PFSK-1 (cell line): ENCODE results near the gene DDX10.

Experiments used
- FOXP2 ChIP-seq: optimal IDR thresholded peaks from 2 replicates; pipeline ENCODE3; 2011; ENCODE audit warnings: borderline replicate concordance, control low read depth, inconsistent platforms; ENCODE audit not compliant: insufficient read depth; ENCODE audit errors: extremely low read length, extremely low read depth
- POLR2AphosphoS5 ChIP-seq: IDR thresholded peaks from 2 replicates; pipeline ENCODE4 v1.6.1; 2012; ENCODE audit warnings: low read depth, mild to moderate bottlenecking, control low read depth, low read length, moderate library complexity
- SIN3A ChIP-seq: IDR thresholded peaks from 2 replicates; pipeline ENCODE4 v1.6.1; 2012; ENCODE audit warnings: mild to moderate bottlenecking, low read length, moderate library complexity, borderline replicate concordance; ENCODE audit not compliant: insufficient read depth
- TAF1 ChIP-seq: IDR thresholded peaks from 2 replicates; pipeline ENCODE4 v1.6.1; 2012; ENCODE audit warnings: low read length, control low read depth, borderline replicate concordance; ENCODE audit not compliant: insufficient read depth
- TF ChIP-seq, protein P1 (sequence below), 2 experiments: IDR thresholded peaks; 2 replicates each; pipeline versions ENCODE4 v1.6.1 to v1.8.0; 2011 to 2012; ENCODE audit warnings: low read depth in 2 of 2, low read length in 2 of 2, control low read depth in 1 of 2, inconsistent platforms in 1 of 2, mild to moderate bottlenecking in 1 of 2, moderate library complexity in 1 of 2; ENCODE audit not compliant: insufficient read depth in 1 of 2

DDX10 gene

DNA sequence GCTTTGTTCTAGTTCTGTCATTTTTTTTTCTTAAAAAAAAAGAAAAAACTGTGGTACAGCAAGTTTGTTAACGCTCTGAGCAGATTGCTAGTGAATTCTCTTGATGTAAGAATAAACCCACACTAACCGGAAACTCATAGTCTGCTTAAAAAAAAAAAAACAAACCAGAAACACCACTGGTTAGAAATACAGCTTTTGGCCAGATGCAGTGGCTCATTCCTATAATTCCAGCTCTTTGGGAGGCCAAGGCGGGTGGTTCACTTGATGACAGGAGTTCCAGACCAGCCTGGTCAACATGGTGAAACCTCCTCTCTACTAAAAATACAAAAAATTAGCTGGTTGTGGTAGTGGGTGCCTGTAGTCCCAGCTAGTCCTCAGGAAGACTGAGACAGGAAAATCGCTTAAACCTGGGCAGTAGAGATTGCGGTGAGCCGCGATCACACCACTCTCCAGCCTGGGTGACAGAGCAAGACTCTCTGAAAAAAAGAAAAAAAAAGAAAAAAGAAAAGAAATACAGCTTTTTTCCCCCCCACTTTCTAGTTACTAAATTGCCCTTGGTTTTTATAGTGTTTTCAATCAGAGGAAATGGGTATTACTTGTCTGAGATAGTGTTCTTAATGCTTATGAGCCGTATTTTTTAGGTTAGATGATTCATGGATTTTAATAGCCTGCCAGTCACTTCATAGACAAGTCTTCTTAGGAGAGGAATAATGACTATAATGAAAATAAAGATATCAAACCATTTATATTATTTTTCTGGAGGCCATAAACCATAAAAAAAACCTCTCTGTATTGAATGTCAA is 222.8 kb downstream of the DDX10 start:
- TF ChIP-seq, protein P1, sequence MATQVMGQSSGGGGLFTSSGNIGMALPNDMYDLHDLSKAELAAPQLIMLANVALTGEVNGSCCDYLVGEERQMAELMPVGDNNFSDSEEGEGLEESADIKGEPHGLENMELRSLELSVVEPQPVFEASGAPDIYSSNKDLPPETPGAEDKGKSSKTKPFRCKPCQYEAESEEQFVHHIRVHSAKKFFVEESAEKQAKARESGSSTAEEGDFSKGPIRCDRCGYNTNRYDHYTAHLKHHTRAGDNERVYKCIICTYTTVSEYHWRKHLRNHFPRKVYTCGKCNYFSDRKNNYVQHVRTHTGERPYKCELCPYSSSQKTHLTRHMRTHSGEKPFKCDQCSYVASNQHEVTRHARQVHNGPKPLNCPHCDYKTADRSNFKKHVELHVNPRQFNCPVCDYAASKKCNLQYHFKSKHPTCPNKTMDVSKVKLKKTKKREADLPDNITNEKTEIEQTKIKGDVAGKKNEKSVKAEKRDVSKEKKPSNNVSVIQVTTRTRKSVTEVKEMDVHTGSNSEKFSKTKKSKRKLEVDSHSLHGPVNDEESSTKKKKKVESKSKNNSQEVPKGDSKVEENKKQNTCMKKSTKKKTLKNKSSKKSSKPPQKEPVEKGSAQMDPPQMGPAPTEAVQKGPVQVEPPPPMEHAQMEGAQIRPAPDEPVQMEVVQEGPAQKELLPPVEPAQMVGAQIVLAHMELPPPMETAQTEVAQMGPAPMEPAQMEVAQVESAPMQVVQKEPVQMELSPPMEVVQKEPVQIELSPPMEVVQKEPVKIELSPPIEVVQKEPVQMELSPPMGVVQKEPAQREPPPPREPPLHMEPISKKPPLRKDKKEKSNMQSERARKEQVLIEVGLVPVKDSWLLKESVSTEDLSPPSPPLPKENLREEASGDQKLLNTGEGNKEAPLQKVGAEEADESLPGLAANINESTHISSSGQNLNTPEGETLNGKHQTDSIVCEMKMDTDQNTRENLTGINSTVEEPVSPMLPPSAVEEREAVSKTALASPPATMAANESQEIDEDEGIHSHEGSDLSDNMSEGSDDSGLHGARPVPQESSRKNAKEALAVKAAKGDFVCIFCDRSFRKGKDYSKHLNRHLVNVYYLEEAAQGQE (IDR thresholded peaks at IDR 0.05; ENCODE audit: insufficient read depth in 1 of 2, low read depth in 2 of 2, low read length in 2 of 2), result no peak
- TF ChIP-seq SIN3A (no peak), FOXP2 (no peak), POLR2AphosphoS5 (no peak), TAF1 (no peak)

DNA sequence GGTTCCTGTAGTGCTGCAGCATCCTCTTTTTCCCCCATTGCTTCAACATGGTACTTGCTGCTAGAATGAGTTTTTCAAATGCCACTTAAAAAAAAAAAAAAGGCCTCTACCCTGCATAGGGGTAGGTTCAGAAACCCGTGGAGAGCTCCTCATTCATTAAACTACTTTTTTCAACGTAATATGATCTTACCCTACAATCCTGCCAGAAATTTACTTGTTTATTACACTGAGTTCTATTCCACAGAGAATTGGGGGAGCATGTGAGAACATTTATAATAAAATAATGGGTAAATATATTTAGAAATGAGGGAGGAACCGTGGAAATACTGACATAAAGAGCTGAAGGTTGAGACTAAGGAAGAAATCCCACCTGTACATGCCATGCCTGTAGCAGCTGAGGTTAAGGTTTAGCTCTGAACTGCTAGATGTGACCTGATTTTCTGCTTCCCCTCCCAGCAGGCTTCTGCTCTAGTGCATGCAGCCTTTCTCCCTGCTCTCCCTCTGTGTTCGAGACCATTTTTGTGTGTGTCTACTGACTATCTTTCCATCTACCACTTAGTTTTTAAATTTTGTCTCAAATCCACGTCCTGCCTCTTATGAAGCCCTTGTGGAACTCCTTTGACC is 225.7 kb downstream of the DDX10 start:
- TF ChIP-seq, protein P1 (IDR thresholded peaks at IDR 0.05; ENCODE audit: insufficient read depth in 1 of 2, low read depth in 2 of 2, low read length in 2 of 2), result no peak
- TF ChIP-seq TAF1 (no peak), POLR2AphosphoS5 (no peak), FOXP2 (no peak), SIN3A (no peak)

DNA sequence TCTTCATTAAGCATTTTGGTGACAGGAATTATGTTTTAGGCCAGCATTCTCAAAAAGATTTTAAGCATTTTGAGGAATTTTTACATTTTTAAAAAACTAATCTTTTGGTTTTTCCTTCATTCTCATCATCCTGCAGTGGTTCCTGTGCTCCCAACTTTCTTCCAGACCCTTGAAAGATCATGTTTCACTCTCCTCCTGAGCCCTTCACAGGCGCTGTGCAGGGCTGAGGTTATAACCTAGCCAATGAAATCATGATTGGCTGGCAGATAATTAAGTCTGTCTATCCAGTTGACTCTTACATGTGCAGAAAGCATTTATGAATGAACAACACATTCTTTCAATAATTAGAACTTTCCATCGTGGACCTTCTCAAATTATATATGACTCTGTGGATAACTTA is 226.3 kb downstream of the DDX10 start:
- TF ChIP-seq POLR2AphosphoS5 (no peak), FOXP2 (no peak), SIN3A (no peak), TAF1 (no peak)
- TF ChIP-seq, protein P1 (IDR thresholded peaks at IDR 0.05; ENCODE audit: insufficient read depth in 1 of 2, low read depth in 2 of 2, low read length in 2 of 2), result no peak

DNA sequence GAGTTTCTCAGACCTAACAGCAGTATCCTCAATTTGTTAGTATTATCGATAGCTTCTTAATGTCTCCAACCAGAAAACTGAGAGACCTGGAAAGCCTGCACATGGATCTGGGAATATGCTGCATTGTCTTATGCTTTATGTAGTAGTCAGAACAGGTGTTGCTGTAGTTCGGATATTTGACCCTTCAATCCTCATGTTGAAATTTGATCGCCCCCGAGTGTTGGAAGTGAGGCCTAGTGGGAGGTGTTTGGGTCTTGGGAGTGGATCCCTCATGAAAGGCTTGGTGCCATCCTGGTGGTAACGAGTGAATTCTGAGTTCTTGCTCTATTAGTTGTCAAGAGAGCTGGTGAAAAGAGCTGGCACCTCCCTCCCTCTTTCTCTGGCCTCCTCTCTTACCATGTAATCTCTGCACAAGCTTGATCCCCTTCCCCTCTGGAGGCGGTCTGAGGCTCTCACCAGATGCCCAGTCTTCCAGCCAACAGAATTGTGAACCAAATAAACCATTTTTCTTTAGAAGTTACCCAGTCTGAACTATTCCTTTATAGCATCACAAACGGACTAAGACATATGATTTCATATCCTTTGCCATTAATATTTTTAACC is 227.1 kb downstream of the DDX10 start:
- TF ChIP-seq POLR2AphosphoS5 (no peak), TAF1 (no peak), FOXP2 (no peak), SIN3A (no peak)
- TF ChIP-seq, protein P1 (IDR thresholded peaks at IDR 0.05; ENCODE audit: insufficient read depth in 1 of 2, low read depth in 2 of 2, low read length in 2 of 2), result no peak
